GM21529 (cell line): Measurements from ENCODE around the gene SUPT20HL1.

Source experiments
- ATAC-seq: cut with Tn5 transposase; IDR thresholded peaks from one replicate; pipeline ENCODE4 v1.9.1; 2021; ENCODE audit not compliant: unreplicated experiment

Gene SUPT20HL1

GRCh38 chrX:24396236-24396930, 35.9 kb downstream of the SUPT20HL1 start:
- no peak for ATAC-seq

- no peak for ATAC-seq
These were observed 36.5 kb downstream of the SUPT20HL1 start for GRCh38 chrX:24396931-24397279.

GRCh38 chrX:24398766-24399165, 38.3 kb downstream of the SUPT20HL1 start:
- ATAC-seq: no peak

GRCh38 chrX:24399550-24399949, 39.1 kb downstream of the SUPT20HL1 start:
- ATAC-seq: no peak

GRCh38 chrX:24405959-24406358, 45.5 kb downstream of the SUPT20HL1 start:
- no peak for ATAC-seq
